ENCODE results near the gene VCX3A.

VCX3A gene

DNA sequence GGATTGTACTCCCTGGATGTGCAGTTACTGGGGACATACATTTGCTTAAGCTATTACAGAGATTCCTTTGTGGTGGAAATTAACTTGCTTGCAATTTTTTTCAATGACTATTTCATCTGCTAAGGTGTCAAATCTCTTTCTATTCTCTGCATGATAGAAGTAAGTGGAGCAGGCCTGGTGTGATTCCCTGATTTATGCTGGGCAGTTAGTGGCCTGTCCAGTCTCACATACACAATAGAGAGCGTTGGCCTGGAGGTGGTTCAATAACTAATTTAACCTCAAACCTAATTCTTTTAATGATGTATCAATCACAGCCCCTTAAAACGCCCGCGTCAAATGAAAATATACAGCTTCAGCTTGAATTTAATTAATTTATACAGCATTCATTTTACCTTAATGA, 28.5 kb downstream of the VCX3A start:
- DNase-seq (ENCODE audit: low read depth, low spot score) = no peak
- Histone ChIP-seq H3K4me3 (no peak overlapping the region), H3K36me3 (ENCODE audit: insufficient read depth, low read length) (no peaks in the 10 kb centered on the region), H3K9me3 (ENCODE audit: low read depth, low read length) (no peaks in the 10 kb centered on the region; the same call in 1 of the 2 replicates), H3K9ac (ENCODE audit: insufficient read length) (no peak overlapping the region), H3K27ac (peak overlapping the region; percentile 72; the same call in 1 of the 2 replicates)
- TF ChIP-seq EZH2 (IDR thresholded peaks at IDR 0.05) (no peak), POLR2AphosphoS5 (IDR thresholded peaks at IDR 0.05; ENCODE audit: borderline replicate concordance, low read depth, low read length) (no peak), FOXP2 (optimal IDR thresholded peaks at IDR 0.05; ENCODE audit: control extremely low read depth, extremely low read length, insufficient read depth) (no peak)

GRCh38 chrX:6505960-6506359, 29.0 kb downstream of the VCX3A start:
- DNase-seq (ENCODE audit: low read depth, low spot score) = no peak
- Histone ChIP-seq H3K9ac (ENCODE audit: insufficient read length) (no peak overlapping the region), H3K36me3 (ENCODE audit: insufficient read depth, low read length) (no peaks in the 10 kb centered on the region), H3K4me3 (no peak overlapping the region), H3K27ac (peak overlapping the region; percentile 72), H3K9me3 (ENCODE audit: low read depth, low read length) (no peaks in the 10 kb centered on the region; the same call in 1 of the 2 replicates)
- TF ChIP-seq FOXP2 (optimal IDR thresholded peaks at IDR 0.05; ENCODE audit: control extremely low read depth, extremely low read length, insufficient read depth) (no peak), EZH2 (IDR thresholded peaks at IDR 0.05) (no peak), POLR2AphosphoS5 (IDR thresholded peaks at IDR 0.05; ENCODE audit: borderline replicate concordance, low read depth, low read length) (no peak)

GRCh38 chrX:6500719-6501118, 34.2 kb downstream of the VCX3A start:
- no peak for DNase-seq (ENCODE audit: low read depth, low spot score)
- Histone ChIP-seq H3K9me3 (ENCODE audit: low read depth, low read length) (no peaks in the 10 kb centered on the region; the same call in 1 of the 2 replicates), H3K9ac (ENCODE audit: insufficient read length) (no peak overlapping the region), H3K27ac (no peak overlapping the region), H3K36me3 (ENCODE audit: insufficient read depth, low read length) (no peaks in the 10 kb centered on the region), H3K4me3 (no peak overlapping the region)
- TF ChIP-seq FOXP2 (optimal IDR thresholded peaks at IDR 0.05; ENCODE audit: control extremely low read depth, extremely low read length, insufficient read depth) (no peak), EZH2 (IDR thresholded peaks at IDR 0.05) (no peak), POLR2AphosphoS5 (IDR thresholded peaks at IDR 0.05; ENCODE audit: borderline replicate concordance, low read depth, low read length) (no peak)

DNA sequence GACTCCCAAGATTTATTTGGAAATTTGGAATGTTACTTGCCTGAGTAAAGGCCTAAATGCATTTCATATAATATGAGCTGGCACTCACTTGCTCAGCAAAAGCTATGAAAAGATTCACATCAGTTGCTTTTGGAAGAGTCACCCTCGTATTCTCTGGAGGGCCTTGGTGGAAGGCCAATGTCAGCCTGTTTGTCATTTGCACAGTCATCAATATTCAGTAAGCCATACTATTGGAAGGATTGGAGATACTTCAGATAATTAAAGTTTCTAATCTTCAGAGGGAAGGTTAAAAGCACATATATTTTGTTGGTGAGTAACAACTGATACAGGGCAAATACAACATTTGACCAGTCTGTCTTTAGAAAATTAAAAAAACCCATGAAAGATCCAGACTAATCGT, 36.6 kb downstream of the VCX3A start:
- Histone ChIP-seq H3K27ac (no peak overlapping the region), H3K4me3 (no peak overlapping the region), H3K9ac (ENCODE audit: insufficient read length) (no peak overlapping the region), H3K9me3 (ENCODE audit: low read depth, low read length) (no peaks in the 10 kb centered on the region; the same call in 1 of the 2 replicates), H3K36me3 (ENCODE audit: insufficient read depth, low read length) (no peaks in the 10 kb centered on the region)
- no peak for TF ChIP-seq FOXP2 (optimal IDR thresholded peaks at IDR 0.05; ENCODE audit: control extremely low read depth, extremely low read length, insufficient read depth)
- no peak for TF ChIP-seq POLR2AphosphoS5 (IDR thresholded peaks at IDR 0.05; ENCODE audit: borderline replicate concordance, low read depth, low read length)
- TF ChIP-seq EZH2 (IDR thresholded peaks at IDR 0.05) = no peak
- DNase-seq (ENCODE audit: low read depth, low spot score) = no peak

Data from SK-N-MC (cell line).